HT1080 (cell line): ENCODE data around the gene RYR1. TPM values are rescaled to one million over a fixed set of nuclear protein-coding genes. Genes with fewer than 3 reads are reported as not detected.
"Not testable (repeated sequence)": the region's sequence is repeated elsewhere in the genome, so short reads cannot be mapped to it uniquely, and the experiment has no call there.

ENCODE experiments used
- DNase-seq: peaks from one replicate; pipeline ENCODE4 v3.0.0-alpha.2; 2015; ENCODE audit warnings: low read depth
- total RNA-seq: library from RNA; depleted of rRNA; stranded (reverse); fragments of >200 nt; shearing (Covaris generic); gene quantifications from 2 replicates; pipeline ENCODE4 v1.2.3, GENCODE V29; 2014

Gene RYR1
- total RNA-seq, 1 experiment from 2014 or later = not detected

- DNase-seq = not testable (repeated sequence)
Observed at GRCh38 chr19:38602856-38603255, 169.4 kb downstream of the RYR1 start.

- no peak for DNase-seq
Observed at GRCh38 chr19:38606131-38606530, 172.6 kb downstream of the RYR1 start.

GRCh38 chr19:38614289-38614688, 180.8 kb downstream of the RYR1 start:
- no peak for DNase-seq

- DNase-seq = no peak
Observed at GRCh38 chr19:38615007-38615581, 181.6 kb downstream of the RYR1 start.

GRCh38 chr19:38616265-38616664, 182.8 kb downstream of the RYR1 start:
- DNase-seq = no peak

GRCh38 chr19:38617283-38617763, 183.8 kb downstream of the RYR1 start:
- DNase-seq = no peak

GRCh38 chr19:38617764-38618589, 184.5 kb downstream of the RYR1 start, which contains the start of gene MAP4K1:
TSS of gene MAP4K1 (minus strand) at chr19:38617953. CDS start at chr19:38617895, 58 bp downstream.
- no peak for DNase-seq

GRCh38 chr19:38618590-38619360, 185.3 kb downstream of the RYR1 start, which contains the start of gene EIF3K:
TSS of gene EIF3K (plus strand) at chr19:38619188. CDS start at chr19:38619269, 81 bp downstream.
- peak; percentile 99 for DNase-seq

- DNase-seq = no peak
Observed at GRCh38 chr19:38619361-38620174, 186.1 kb downstream of the RYR1 start.

GRCh38 chr19:38624822-38625221, 191.3 kb downstream of the RYR1 start:
- no peak for DNase-seq

- no peak for DNase-seq
Observed at GRCh38 chr19:38626401-38626800, 192.9 kb downstream of the RYR1 start.

GRCh38 chr19:38629568-38629967, 196.1 kb downstream of the RYR1 start:
- no peak for DNase-seq

- DNase-seq = not testable (repeated sequence)
Observed at GRCh38 chr19:38631301-38631700, 197.8 kb downstream of the RYR1 start.

- DNase-seq = not testable (repeated sequence)
Observed at GRCh38 chr19:38631811-38632475, 198.5 kb downstream of the RYR1 start.

- DNase-seq = no peak
Observed at GRCh38 chr19:38632476-38633213, 199.2 kb downstream of the RYR1 start.

- peak; percentile 61 for DNase-seq
Observed at GRCh38 chr19:38634757-38635482, 201.4 kb downstream of the RYR1 start.

GRCh38 chr19:38635483-38636399, 202.2 kb downstream of the RYR1 start:
- no peak for DNase-seq
